Stimulated activated effector memory CD8-positive, alpha-beta T cell treated with anti-CD3 and anti-CD28 coated beads, Interleukin-12 subunit alpha, Interleukin-12 subunit beta, amount 100 ng/mL, for 72 hours (primary cell): ENCODE measurements around the gene SMOC2.

Experiments
- ATAC-seq: fragments of 150-1000 bp; cut with Tn5 transposase; 2 replicates; pipeline ENCODE4 v1.10.0; 2021
- DNase-seq, 2 donors: peaks; one replicate each; pipeline ENCODE4 v3.0.0; 2021 to 2022; ENCODE audit warnings: low spot score in 2 of 2
- H3K27ac Mint-ChIP-seq: one replicate; pipeline ENCODE4 v1.8.0; 2022; ENCODE audit warnings: mild to moderate bottlenecking, mixed read lengths
- H3K36me3 Mint-ChIP-seq: one replicate; pipeline ENCODE4 v1.8.0; 2022; ENCODE audit warnings: mild to moderate bottlenecking, mixed read lengths
- H3K4me1 Mint-ChIP-seq: one replicate; pipeline ENCODE4 v1.8.0; 2022; ENCODE audit warnings: mixed read lengths
- H3K4me3 Mint-ChIP-seq: one replicate; pipeline ENCODE4 v1.8.0; 2022; ENCODE audit warnings: mild to moderate bottlenecking, mixed read lengths
- H3K9me3 Mint-ChIP-seq: one replicate; pipeline ENCODE4 v1.8.0; 2022; ENCODE audit warnings: mixed read lengths

The SMOC2 gene

GRCh38 chr6:168583821-168584220 is 142.8 kb downstream of the SMOC2 start:
- Mint-ChIP-seq H3K27ac (no peak overlapping the region), H3K36me3 (no peaks in the 10 kb centered on the region), H3K4me1 (no peaks in the 10 kb centered on the region), H3K9me3 (no peaks in the 10 kb centered on the region), H3K4me3 (no peak overlapping the region)
- DNase-seq (no peak), ATAC-seq (peak; percentile 5)

DNA sequence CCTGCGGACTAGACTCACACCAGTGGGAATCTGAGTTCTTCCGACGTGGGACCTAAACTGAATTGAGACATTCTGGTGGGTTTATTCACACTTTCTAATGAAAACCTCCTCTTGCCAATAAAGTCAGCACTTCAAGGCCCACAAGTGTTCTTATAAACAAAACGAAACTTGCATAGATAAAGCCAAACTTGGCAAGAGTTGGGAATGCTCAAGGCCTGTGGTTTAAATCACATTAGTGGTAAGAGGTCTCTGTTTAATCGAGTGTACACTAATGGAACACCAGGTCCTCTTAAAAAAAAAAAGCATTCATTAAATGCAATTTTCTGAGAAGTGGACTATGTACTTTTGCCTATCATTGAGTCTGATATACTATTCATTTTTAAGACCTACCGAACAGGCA is 143.3 kb downstream of the SMOC2 start:
- no peak overlapping the region for H3K4me3 Mint-ChIP-seq
- no peak for ATAC-seq
- H3K4me1 Mint-ChIP-seq, result no peaks in the 10 kb centered on the region
- H3K36me3 Mint-ChIP-seq, result no peaks in the 10 kb centered on the region
- no peak for DNase-seq
- no peaks in the 10 kb centered on the region for H3K9me3 Mint-ChIP-seq
- no peak overlapping the region for H3K27ac Mint-ChIP-seq

GRCh38 chr6:168584671-168585070 is 143.7 kb downstream of the SMOC2 start:
- Mint-ChIP-seq H3K4me3 (no peak overlapping the region), H3K27ac (no peak overlapping the region), H3K9me3 (no peaks in the 10 kb centered on the region), H3K36me3 (no peaks in the 10 kb centered on the region), H3K4me1 (no peaks in the 10 kb centered on the region)
- ATAC-seq (no peak), DNase-seq (no peak)

- H3K36me3 Mint-ChIP-seq, result no peaks in the 10 kb centered on the region
- no peak overlapping the region for H3K27ac Mint-ChIP-seq
- no peak overlapping the region for H3K4me3 Mint-ChIP-seq
- ATAC-seq (no peak), DNase-seq (no peak)
- H3K4me1 Mint-ChIP-seq, result no peaks in the 10 kb centered on the region
- no peaks in the 10 kb centered on the region for H3K9me3 Mint-ChIP-seq
Measured at GRCh38 chr6:168585441-168585840, 144.5 kb downstream of the SMOC2 start.

DNA sequence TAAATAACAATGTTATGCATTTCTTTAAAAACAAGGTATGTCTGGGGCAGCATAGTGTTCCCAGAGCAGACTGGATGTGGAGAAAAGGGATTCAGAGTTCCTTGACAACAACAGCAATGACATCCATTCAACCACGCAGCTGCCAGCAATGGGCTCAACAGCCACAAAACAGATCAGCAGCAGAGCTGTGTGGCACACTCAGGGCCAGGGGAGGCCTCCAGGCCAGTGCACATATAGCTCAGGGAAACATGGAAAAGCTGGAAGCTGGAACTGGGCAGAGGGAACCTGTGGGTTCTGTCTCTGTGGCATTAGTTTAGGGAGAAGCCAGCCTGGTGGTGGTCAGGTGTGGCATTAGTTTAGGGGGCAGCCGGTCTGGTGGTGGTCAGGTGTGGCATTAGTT is 148.3 kb downstream of the SMOC2 start:
- no peaks in the 10 kb centered on the region for H3K9me3 Mint-ChIP-seq
- H3K4me1 Mint-ChIP-seq, result no peaks in the 10 kb centered on the region
- ATAC-seq (no peak), DNase-seq (no peak)
- H3K36me3 Mint-ChIP-seq, result no peaks in the 10 kb centered on the region
- no peak overlapping the region for H3K27ac Mint-ChIP-seq
- H3K4me3 Mint-ChIP-seq, result no peak overlapping the region

DNA sequence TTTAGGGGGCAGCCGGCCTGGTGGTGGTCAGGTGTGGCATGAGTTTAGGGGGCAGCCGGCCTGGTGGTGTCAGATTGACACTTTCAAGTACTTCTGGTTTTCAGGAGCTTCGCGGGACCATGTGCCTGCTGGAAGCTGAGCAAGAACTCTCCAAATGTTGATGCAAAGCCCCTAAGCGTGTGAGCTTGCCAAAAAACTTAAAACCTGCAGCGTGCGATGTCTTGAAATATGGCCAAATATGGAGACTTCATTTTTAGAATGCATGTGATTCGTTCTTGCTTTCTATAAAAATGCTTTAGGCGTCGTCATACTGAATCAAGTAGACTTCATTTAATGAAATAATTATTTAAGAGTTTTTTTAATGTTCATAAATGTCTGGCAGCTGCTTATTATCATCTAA is 149.4 kb downstream of the SMOC2 start:
- no peaks in the 10 kb centered on the region for H3K36me3 Mint-ChIP-seq
- H3K9me3 Mint-ChIP-seq, result no peaks in the 10 kb centered on the region
- no peak for DNase-seq
- H3K4me1 Mint-ChIP-seq, result no peaks in the 10 kb centered on the region
- H3K4me3 Mint-ChIP-seq, result no peak overlapping the region
- no peak for ATAC-seq
- no peak overlapping the region for H3K27ac Mint-ChIP-seq

DNA sequence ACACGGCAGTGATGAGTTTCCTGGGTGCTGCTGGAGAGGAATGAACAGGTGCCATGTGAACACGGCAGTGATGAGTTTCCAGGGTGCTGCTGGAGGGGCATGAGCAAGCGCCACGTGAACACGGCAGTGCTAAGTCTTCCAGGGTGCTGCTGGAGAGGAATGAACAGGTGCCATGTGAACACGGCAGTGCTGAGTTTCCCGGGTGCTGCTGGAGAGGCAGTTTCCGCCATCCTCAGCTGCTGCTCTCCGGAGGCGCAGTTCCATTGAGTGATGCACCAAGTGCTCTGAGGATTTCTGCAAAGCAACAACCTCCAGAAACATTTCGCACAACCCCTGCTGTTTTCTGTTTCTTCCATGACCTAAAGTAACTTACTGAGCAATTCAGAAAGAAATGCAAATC is 155.4 kb downstream of the SMOC2 start:
- Mint-ChIP-seq H3K36me3 (peaks cover 7% of the 10 kb centered on the region), H3K4me1 (no peaks in the 10 kb centered on the region), H3K27ac (no peak overlapping the region), H3K9me3 (peaks cover 10% of the 10 kb centered on the region), H3K4me3 (no peak overlapping the region)
- no peak for DNase-seq
- ATAC-seq, result no peak

- H3K4me3 Mint-ChIP-seq, result no peak overlapping the region
- peaks cover 10% of the 10 kb centered on the region for H3K9me3 Mint-ChIP-seq
- DNase-seq (no peak), ATAC-seq (no peak)
- peaks cover 7% of the 10 kb centered on the region for H3K36me3 Mint-ChIP-seq
- no peaks in the 10 kb centered on the region for H3K4me1 Mint-ChIP-seq
- H3K27ac Mint-ChIP-seq, result no peak overlapping the region
Measured at GRCh38 chr6:168597471-168597875, 156.5 kb downstream of the SMOC2 start.

GRCh38 chr6:168598251-168599117 is 157.5 kb downstream of the SMOC2 start:
- DNase-seq, result no peak
- no peak overlapping the region for H3K4me3 Mint-ChIP-seq
- peak overlapping the region; percentile 12 for H3K27ac Mint-ChIP-seq
- H3K36me3 Mint-ChIP-seq, result peaks cover 7% of the 10 kb centered on the region
- no peaks in the 10 kb centered on the region for H3K4me1 Mint-ChIP-seq
- H3K9me3 Mint-ChIP-seq, result peaks cover 10% of the 10 kb centered on the region
- ATAC-seq, result no peak

GRCh38 chr6:168599118-168599494 is 158.1 kb downstream of the SMOC2 start:
- H3K27ac Mint-ChIP-seq, result peak overlapping the region; percentile 12
- H3K4me1 Mint-ChIP-seq, result no peaks in the 10 kb centered on the region
- no peak for DNase-seq
- peaks cover 10% of the 10 kb centered on the region for H3K9me3 Mint-ChIP-seq
- no peak overlapping the region for H3K4me3 Mint-ChIP-seq
- ATAC-seq, result no peak
- peaks cover 7% of the 10 kb centered on the region for H3K36me3 Mint-ChIP-seq

- no peak overlapping the region for H3K4me3 Mint-ChIP-seq
- no peaks in the 10 kb centered on the region for H3K4me1 Mint-ChIP-seq
- H3K36me3 Mint-ChIP-seq, result peaks cover 7% of the 10 kb centered on the region
- H3K27ac Mint-ChIP-seq, result no peak overlapping the region
- ATAC-seq (no peak), DNase-seq (no peak)
- H3K9me3 Mint-ChIP-seq, result peaks cover 10% of the 10 kb centered on the region
Measured at GRCh38 chr6:168599769-168600330, 158.9 kb downstream of the SMOC2 start.

- H3K9me3 Mint-ChIP-seq, result peaks cover 10% of the 10 kb centered on the region
- ATAC-seq (no peak), DNase-seq (no peak)
- H3K4me3 Mint-ChIP-seq, result no peak overlapping the region
- peaks cover 7% of the 10 kb centered on the region for H3K36me3 Mint-ChIP-seq
- H3K27ac Mint-ChIP-seq, result no peak overlapping the region
- no peaks in the 10 kb centered on the region for H3K4me1 Mint-ChIP-seq
Measured at GRCh38 chr6:168600381-168600780, 159.4 kb downstream of the SMOC2 start.

GRCh38 chr6:168601111-168601510 is 160.1 kb downstream of the SMOC2 start:
- H3K27ac Mint-ChIP-seq, result no peak overlapping the region
- DNase-seq, result no peak
- no peak for ATAC-seq
- H3K4me3 Mint-ChIP-seq, result no peak overlapping the region
- peaks cover 7% of the 10 kb centered on the region for H3K36me3 Mint-ChIP-seq
- H3K4me1 Mint-ChIP-seq, result no peaks in the 10 kb centered on the region
- peaks cover 10% of the 10 kb centered on the region for H3K9me3 Mint-ChIP-seq

- no peaks in the 10 kb centered on the region for H3K4me1 Mint-ChIP-seq
- DNase-seq (no peak), ATAC-seq (no peak)
- H3K27ac Mint-ChIP-seq, result no peak overlapping the region
- peaks cover 10% of the 10 kb centered on the region for H3K9me3 Mint-ChIP-seq
- H3K36me3 Mint-ChIP-seq, result peaks cover 7% of the 10 kb centered on the region
- no peak overlapping the region for H3K4me3 Mint-ChIP-seq
Measured at GRCh38 chr6:168601546-168601945, 160.6 kb downstream of the SMOC2 start.

GRCh38 chr6:168602576-168602975 is 161.6 kb downstream of the SMOC2 start:
- no peak overlapping the region for H3K27ac Mint-ChIP-seq

DNA sequence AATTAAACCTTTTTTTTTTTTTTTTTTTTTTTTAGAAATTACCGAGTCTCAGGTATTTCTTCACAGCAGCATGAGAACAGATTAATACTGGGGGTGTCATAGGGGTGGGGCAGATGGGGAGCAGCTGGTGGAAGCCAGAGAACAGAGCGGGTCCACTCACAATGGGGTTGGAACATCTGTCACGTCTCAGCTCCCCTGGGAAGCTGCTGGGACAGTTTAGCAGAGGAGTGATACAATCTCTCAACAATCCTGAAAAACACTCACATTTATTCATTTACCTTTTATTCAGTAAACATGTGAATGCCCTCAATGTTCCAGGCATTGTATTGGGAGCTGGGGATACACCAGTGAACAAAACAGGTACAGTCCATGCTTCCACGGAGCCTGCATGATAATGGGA is 162.2 kb downstream of the SMOC2 start:
- H3K4me1 Mint-ChIP-seq, result no peaks in the 10 kb centered on the region
- DNase-seq (no peak), ATAC-seq (no peak)
- H3K9me3 Mint-ChIP-seq, result peaks cover 10% of the 10 kb centered on the region
- no peak overlapping the region for H3K27ac Mint-ChIP-seq
- no peak overlapping the region for H3K4me3 Mint-ChIP-seq
- peaks cover 7% of the 10 kb centered on the region for H3K36me3 Mint-ChIP-seq

More at GRCh38 chr6:168602576-168602975, 161.6 kb downstream of the SMOC2 start:
- DNase-seq (no peak), ATAC-seq (peak; percentile 9)
- Mint-ChIP-seq H3K9me3 (peaks cover 10% of the 10 kb centered on the region), H3K4me1 (no peaks in the 10 kb centered on the region), H3K4me3 (no peak overlapping the region), H3K36me3 (peaks cover 7% of the 10 kb centered on the region)
